Pons (tissue), 1 donor: ENCODE data around the gene ARHGAP22.

ENCODE experiments used
- DNase-seq: peaks from one replicate; pipeline ENCODE4 v3.0.0-alpha.2; 2016; ENCODE audit warnings: low spot score

ARHGAP22 gene

GRCh38 chr10:48496831-48497779 lies 107.8 kb downstream of the ARHGAP22 start:
- DNase-seq = no peak

- DNase-seq = no peak
Observed at GRCh38 chr10:48496105-48496830, 108.6 kb downstream of the ARHGAP22 start.

- no peak for DNase-seq
Observed at GRCh38 chr10:48495282-48496045, 109.4 kb downstream of the ARHGAP22 start.

GRCh38 chr10:48494611-48495010 lies 110.3 kb downstream of the ARHGAP22 start:
- DNase-seq = no peak

- no peak for DNase-seq
Observed at GRCh38 chr10:48494073-48494472, 110.8 kb downstream of the ARHGAP22 start.

- DNase-seq = no peak
Observed at GRCh38 chr10:48493083-48493871, 111.6 kb downstream of the ARHGAP22 start.

GRCh38 chr10:48492201-48492600 lies 112.7 kb downstream of the ARHGAP22 start:
- no peak for DNase-seq

- DNase-seq = peak; percentile 91
Observed at GRCh38 chr10:48491392-48492139, 113.3 kb downstream of the ARHGAP22 start.

GRCh38 chr10:48490946-48491345 lies 113.9 kb downstream of the ARHGAP22 start:
- DNase-seq = no peak

- no peak for DNase-seq
Observed at GRCh38 chr10:48490571-48490940, 114.3 kb downstream of the ARHGAP22 start.

GRCh38 chr10:48489099-48489498 lies 115.8 kb downstream of the ARHGAP22 start:
- DNase-seq = no peak

- DNase-seq = no peak
Observed at GRCh38 chr10:48487244-48487643, 117.6 kb downstream of the ARHGAP22 start.

- no peak for DNase-seq
Observed at GRCh38 chr10:48485711-48486110, 119.2 kb downstream of the ARHGAP22 start.

GRCh38 chr10:48484911-48485310 lies 120.0 kb downstream of the ARHGAP22 start:
- DNase-seq = no peak

GRCh38 chr10:48482207-48482606 lies 122.7 kb downstream of the ARHGAP22 start:
- no peak for DNase-seq

- DNase-seq = no peak
Observed at GRCh38 chr10:48481385-48481784, 123.5 kb downstream of the ARHGAP22 start.

GRCh38 chr10:48480397-48481374 lies 124.2 kb downstream of the ARHGAP22 start:
- DNase-seq = peak; percentile 56

- no peak for DNase-seq
Observed at GRCh38 chr10:48478980-48479811, 125.7 kb downstream of the ARHGAP22 start.

GRCh38 chr10:48478469-48478868 lies 126.4 kb downstream of the ARHGAP22 start:
- DNase-seq = no peak
